Natural killer cell (primary cell): ENCODE measurements around the gene ANKRD53. TPM values are rescaled to one million over a fixed set of nuclear protein-coding genes. Genes with fewer than 3 reads are reported as not detected.

Source experiments
- ATAC-seq, 3 donors: fragments of 150-1000 bp in 2 of 3; fragments of 200-7000 bp in 1 of 3; cut with Tn5 transposase; 1 replicate in 1 of 3; 2 replicates in 2 of 3; pipeline ENCODE4 v1.10.0; 2021; ENCODE audit warnings: mild to moderate bottlenecking in 2 of 3, moderate library complexity in 2 of 3
- DNase-seq, 2 donors: peaks; one replicate each; pipeline versions ENCODE4 v3.0.0 to v3.0.0-alpha.2; 2013 to 2021; ENCODE audit warnings: mixed read lengths in 1 of 2
- H3K27ac ChIP-seq: one replicate; pipeline ENCODE4 v1.5.1; 2013; ENCODE audit warnings: mild to moderate bottlenecking, low read length
- H3K27me3 ChIP-seq: one replicate; pipeline ENCODE4 v1.6.1; 2013; ENCODE audit warnings: low read length; ENCODE audit not compliant: control insufficient read depth, insufficient read depth
- H3K36me3 ChIP-seq: one replicate; pipeline ENCODE4 v1.6.1; 2013; ENCODE audit warnings: low read length; ENCODE audit not compliant: control insufficient read depth, insufficient read depth
- H3K4me1 ChIP-seq: one replicate; pipeline ENCODE4 v1.6.1; 2013; ENCODE audit warnings: low read length; ENCODE audit not compliant: control insufficient read depth, insufficient read depth
- H3K4me3 ChIP-seq: one replicate; pipeline ENCODE4 v1.5.1; 2013; ENCODE audit warnings: low read length
- H3K9me3 ChIP-seq: one replicate; pipeline ENCODE4 v1.6.1; 2013; ENCODE audit warnings: low read length; ENCODE audit not compliant: control insufficient read depth, insufficient read depth
- H3K27ac Mint-ChIP-seq, 2 donors: one replicate each; pipeline ENCODE4 v1.8.0; 2022; ENCODE audit warnings: mild to moderate bottlenecking in 2 of 2, mixed read lengths in 2 of 2, moderate library complexity in 1 of 2
- H3K27me3 Mint-ChIP-seq, 2 donors: one replicate each; pipeline ENCODE4 v1.8.0; 2022; ENCODE audit warnings: low read depth in 2 of 2, mixed read lengths in 2 of 2
- H3K36me3 Mint-ChIP-seq: one replicate; pipeline ENCODE4 v1.8.0; 2022; ENCODE audit warnings: mixed read lengths
- H3K4me1 Mint-ChIP-seq, 2 donors: one replicate each; pipeline ENCODE4 v1.8.0; 2022; ENCODE audit warnings: mixed read lengths in 2 of 2
- H3K4me3 Mint-ChIP-seq: one replicate; pipeline ENCODE4 v1.8.0; 2022; ENCODE audit warnings: mild to moderate bottlenecking, moderate library complexity, mixed read lengths
- H3K9me3 Mint-ChIP-seq, 2 donors: one replicate each; pipeline ENCODE4 v1.8.0; 2022; ENCODE audit warnings: mixed read lengths in 2 of 2
- CTCF ChIP-seq: fragments of 200-600 bp; IDR thresholded peaks from one replicate; pipeline ENCODE4 v1.8.0; 2022; ENCODE audit warnings: antibody characterized with exemption
- WGBS: methylation state at CpG from one replicate; pipeline ENCODE4 v1.1.7; 2013; ENCODE audit warnings: missing lambda C conversion rate; ENCODE audit not compliant: insufficient coverage; 5-methylcytosine and 5-hydroxymethylcytosine counted together
- intact Hi-C: fragments of 100-400 bp; cut with micrococcal nuclease; formaldehyde crosslinking; loops from one replicate; pipeline ENCODE4 v1.14.2; 2022
- total RNA-seq, 4 donors: library from RNA; stranded (reverse); fragments of 120-200 nt in 1 of 4; gene quantifications; one replicate each; pipeline versions ENCODE4 v1.2.3 to v1.2.4, GENCODE V29; 2013 to 2022

Gene ANKRD53
- total RNA-seq, 3 donors from 2014 or later (not counting 1 experiment from before 2014, with no cell fraction given) = 2.2 to 3.1 (median 2.5) TPM

GRCh38 chr2:70964133-70964532 is 14.3 kb upstream of the ANKRD53 start:
- H3K4me3 Mint-ChIP-seq = no peak overlapping the region
- H3K4me3 ChIP-seq = no peak overlapping the region
- no peak overlapping the region for H3K27ac ChIP-seq
- H3K36me3 ChIP-seq = no peaks in the 10 kb centered on the region
- peaks cover 15% of the 10 kb centered on the region for H3K27me3 ChIP-seq
- DNase-seq = no peak
- no peaks in the 10 kb centered on the region for H3K9me3 Mint-ChIP-seq
- intact Hi-C loops = loop anchor here (2.0 kb wide), 1 partner anchor 21 kb away; no protein-coding TSS in a partner anchor
- H3K27ac Mint-ChIP-seq = no peak overlapping the region
- WGBS = 57% methylated on average over 4 of the region's 4 CpGs
- no peak for ATAC-seq
- H3K27me3 Mint-ChIP-seq = peaks cover 12 to 19% of the 10 kb centered on the region in 2 donors
- no peaks in the 10 kb centered on the region for H3K9me3 ChIP-seq
- peaks cover 9 to 11% of the 10 kb centered on the region in 2 donors for H3K4me1 Mint-ChIP-seq
- no peak for TF ChIP-seq CTCF
- no peaks in the 10 kb centered on the region for H3K36me3 Mint-ChIP-seq
- peaks cover 11% of the 10 kb centered on the region for H3K4me1 ChIP-seq

GRCh38 chr2:70964596-70965386 is 13.6 kb upstream of the ANKRD53 start:
- ATAC-seq (peak; percentile 90 to 98 (median 95)), DNase-seq (peak; percentile 81 to 92)
- no peak overlapping the region for H3K27ac ChIP-seq
- Mint-ChIP-seq H3K4me3 (peak overlapping the region; percentile 92), H3K27ac (peak overlapping the region in 1 of 2 donors; percentile 58), H3K36me3 (no peaks in the 10 kb centered on the region), H3K27me3 (peaks cover 12 to 19% of the 10 kb centered on the region in 2 donors), H3K9me3 (no peaks in the 10 kb centered on the region), H3K4me1 (peaks cover 9 to 11% of the 10 kb centered on the region in 2 donors)
- H3K27me3 ChIP-seq = peaks cover 15% of the 10 kb centered on the region
- peaks cover 11% of the 10 kb centered on the region for H3K4me1 ChIP-seq
- intact Hi-C loops = loop anchor here (1.0 to 2.0 kb wide), 3 partner anchors 20 to 37 kb away; no protein-coding TSS in a partner anchor
- peak; percentile 95 for TF ChIP-seq CTCF
- H3K9me3 ChIP-seq = no peaks in the 10 kb centered on the region
- WGBS = 6% methylated on average over 55 of the region's 59 CpGs
- H3K4me3 ChIP-seq = peak overlapping the region; percentile 47
- H3K36me3 ChIP-seq = no peaks in the 10 kb centered on the region

GRCh38 chr2:70965506-70965905 is 12.9 kb upstream of the ANKRD53 start:
- WGBS = 75% methylated on average over 13 of the region's 14 CpGs
- H3K27me3 ChIP-seq = peaks cover 15% of the 10 kb centered on the region
- intact Hi-C loops = loop anchor here (1.0 to 2.0 kb wide), 3 partner anchors 19 to 36 kb away; no protein-coding TSS in a partner anchor
- H3K27ac ChIP-seq = no peak overlapping the region
- ATAC-seq (peak in 1 of 3 donors; percentile 9), DNase-seq (peak; percentile 10 to 12)
- H3K9me3 Mint-ChIP-seq = no peaks in the 10 kb centered on the region
- no peaks in the 10 kb centered on the region for H3K9me3 ChIP-seq
- H3K4me3 Mint-ChIP-seq = peak overlapping the region; percentile 92
- H3K4me3 ChIP-seq = peak overlapping the region; percentile 47
- H3K4me1 ChIP-seq = peaks cover 11% of the 10 kb centered on the region
- H3K36me3 Mint-ChIP-seq = no peaks in the 10 kb centered on the region
- H3K27me3 Mint-ChIP-seq = peaks cover 12 to 22% of the 10 kb centered on the region in 2 donors
- H3K27ac Mint-ChIP-seq = peak overlapping the region in 1 of 2 donors; percentile 58
- peaks cover 9 to 11% of the 10 kb centered on the region in 2 donors for H3K4me1 Mint-ChIP-seq
- no peaks in the 10 kb centered on the region for H3K36me3 ChIP-seq
- no peak for TF ChIP-seq CTCF
